GM23338 (cell line): ENCODE results near the gene IL15RA. TPM values are rescaled to one million over a fixed set of nuclear protein-coding genes. Genes with fewer than 3 reads are reported as not detected.

Experiments used
- ATAC-seq: fragments of 200-7000 bp; cut with Tn5 transposase; 3 replicates; pipeline ENCODE4 v1.9.1; 2020
- DNase-seq: peaks from one replicate; pipeline ENCODE4 v3.0.0-alpha.2; 2015; ENCODE audit warnings: low spot score
- H2AFZ ChIP-seq: fragments of 200-600 bp; sonication (generic); 2 replicates; pipeline ENCODE4 v1.8.0; 2016; ENCODE audit warnings: antibody characterized with exemption, mild to moderate bottlenecking, moderate library complexity
- H3F3A ChIP-seq: fragments of 200-600 bp; sonication (generic); replicated peaks from 2 replicates; pipeline ENCODE4 v1.8.0; 2017; ENCODE audit warnings: antibody characterized with exemption, mixed run types, low read depth
- H3K27ac ChIP-seq: fragments of 200-600 bp; sonication (generic); 2 replicates; pipeline ENCODE4 v1.6.1; 2016; ENCODE audit warnings: low read depth
- H3K27me3 ChIP-seq: fragments of 200-600 bp; sonication (generic); 2 replicates; pipeline ENCODE4 v1.8.0; 2016; ENCODE audit warnings: mild to moderate bottlenecking, mixed run types, moderate library complexity; ENCODE audit not compliant: insufficient read depth
- H3K36me3 ChIP-seq: fragments of 200-600 bp; sonication (generic); 2 replicates; pipeline ENCODE4 v1.8.0; 2016; ENCODE audit warnings: mild to moderate bottlenecking; ENCODE audit not compliant: insufficient read depth
- H3K4me1 ChIP-seq: fragments of 200-600 bp; sonication (generic); 2 replicates; pipeline ENCODE4 v1.8.0; 2016; ENCODE audit warnings: mild to moderate bottlenecking, moderate library complexity; ENCODE audit not compliant: insufficient read depth
- H3K4me2 ChIP-seq: fragments of 200-600 bp; sonication (generic); 2 replicates; pipeline ENCODE4 v1.7.1; 2017; ENCODE audit warnings: mixed run types
- H3K4me3 ChIP-seq: fragments of 200-600 bp; sonication (generic); 2 replicates; pipeline ENCODE4 v1.6.1; 2016; ENCODE audit warnings: mixed run types
- H3K79me2 ChIP-seq: fragments of 200-600 bp; sonication (generic); replicated peaks from 2 replicates; pipeline ENCODE4 v1.8.0; 2017; ENCODE audit warnings: mild to moderate bottlenecking; ENCODE audit not compliant: insufficient read depth
- H3K9me2 ChIP-seq: fragments of 200-600 bp; sonication (generic); 2 replicates; pipeline ENCODE4 v1.8.0; 2017; ENCODE audit not compliant: insufficient read depth
- H4K20me1 ChIP-seq: fragments of 200-600 bp; sonication (generic); replicated peaks from 2 replicates; pipeline ENCODE4 v1.8.0; 2017; ENCODE audit warnings: mild to moderate bottlenecking; ENCODE audit not compliant: insufficient read depth
- H3K27ac Mint-ChIP-seq: 2 replicates; pipeline ENCODE4 v1.8.0; 2020; ENCODE audit warnings: inconsistent platforms, mild to moderate bottlenecking, moderate library complexity, mixed read lengths
- H3K27me3 Mint-ChIP-seq: 3 replicates; pipeline ENCODE4 v1.8.0; 2022; ENCODE audit warnings: low read depth, mild to moderate bottlenecking, moderate library complexity, mixed read lengths, inconsistent platforms; ENCODE audit not compliant: insufficient read depth, poor library complexity
- H3K36me3 Mint-ChIP-seq: 3 replicates; pipeline ENCODE4 v1.8.0; 2021; ENCODE audit warnings: low read depth, mild to moderate bottlenecking, inconsistent platforms, moderate library complexity, mixed read lengths
- H3K4me1 Mint-ChIP-seq: 3 replicates; pipeline ENCODE4 v1.8.0; 2020; ENCODE audit warnings: mild to moderate bottlenecking, inconsistent platforms, mixed read lengths
- H3K4me3 Mint-ChIP-seq: 3 replicates; pipeline ENCODE4 v1.8.0; 2021; ENCODE audit warnings: moderate library complexity, mild to moderate bottlenecking, inconsistent platforms, mixed read lengths
- H3K9me3 Mint-ChIP-seq: 3 replicates; pipeline ENCODE4 v1.8.0; 2020; ENCODE audit warnings: moderate library complexity, mild to moderate bottlenecking, inconsistent platforms, mixed read lengths
- CREB1 ChIP-seq: fragments of 250-450 bp; sonication (Bioruptor Pico); IDR thresholded peaks from 2 replicates; pipeline ENCODE4 v1.5.0; 2020; ENCODE audit warnings: low read depth, mild to moderate bottlenecking, moderate library complexity
- CTCF ChIP-seq, 2 experiments: fragments of 200-600 bp in 1 of 2; sonication (generic) in 1 of 2; conservative IDR thresholded peaks; 2 replicates each; pipeline versions ENCODE4 v1.5.1 to v1.6.1; 2016 to 2017; ENCODE audit warnings: antibody characterized with exemption in 2 of 2, low read depth in 2 of 2, mild to moderate bottlenecking in 2 of 2, moderate library complexity in 1 of 2
- ETS1 ChIP-seq: IDR thresholded peaks from 2 replicates; pipeline ENCODE4 v1.6.1; 2016; ENCODE audit warnings: antibody characterized with exemption
- EZH2 ChIP-seq: fragments of 200-600 bp; sonication (generic); IDR thresholded peaks from one replicate; pipeline ENCODE4 v1.8.0; 2017; ENCODE audit warnings: antibody characterized with exemption, mild to moderate bottlenecking, low read depth; ENCODE audit not compliant: unreplicated experiment
- EZH2phosphoT487 ChIP-seq: fragments of 200-600 bp; sonication (generic); IDR thresholded peaks from one replicate; pipeline ENCODE4 v1.8.1; 2018; ENCODE audit warnings: antibody characterized with exemption; ENCODE audit not compliant: unreplicated experiment
- JUNB ChIP-seq: IDR thresholded peaks from one replicate; pipeline ENCODE4 v1.6.1; 2016; ENCODE audit warnings: antibody characterized with exemption; ENCODE audit not compliant: unreplicated experiment
- NANOG ChIP-seq: IDR thresholded peaks from 2 replicates; pipeline ENCODE4 v1.6.1; 2016; ENCODE audit warnings: antibody characterized with exemption, borderline replicate concordance
- POLR2AphosphoS5 ChIP-seq: IDR thresholded peaks from 2 replicates; pipeline ENCODE4 v1.6.1; 2016; ENCODE audit warnings: antibody characterized with exemption, low read depth
- STAT1 ChIP-seq: IDR thresholded peaks from one replicate; pipeline ENCODE4 v1.6.1; 2016; ENCODE audit warnings: antibody characterized with exemption; ENCODE audit not compliant: unreplicated experiment
- ZNF114 ChIP-seq: fragments of 250-450 bp; sonication (Bioruptor Pico); IDR thresholded peaks from 2 replicates; pipeline ENCODE4 v1.5.0; 2020; ENCODE audit warnings: mild to moderate bottlenecking, moderate library complexity
- ZNF331 ChIP-seq: fragments of 250-450 bp; sonication (Bioruptor Pico); IDR thresholded peaks from 2 replicates; pipeline ENCODE4 v1.5.0; 2020; ENCODE audit warnings: low read depth, mild to moderate bottlenecking, moderate library complexity
- polyA plus RNA-seq: library from polyadenylated mRNA; unstranded; fragments of >200 nt; fragmentation: Nextera tagmentation; extraction: Ambion mirVana; gene quantifications from 2 replicates; pipeline ENCODE4 v1.2.1, GENCODE V29; 2016
- total RNA-seq: library from RNA; depleted of rRNA; stranded (reverse); fragments of >200 nt; shearing (Covaris generic); gene quantifications from 2 replicates; pipeline ENCODE4 v1.2.3, GENCODE V29; 2014
- TF ChIP-seq, protein P1 (sequence below): fragments of 250-450 bp; sonication (Bioruptor Pico); IDR thresholded peaks from 2 replicates; pipeline ENCODE4 v1.5.0; 2020; ENCODE audit warnings: mild to moderate bottlenecking, moderate library complexity
- TF ChIP-seq, protein P2 (sequence below): IDR thresholded peaks from one replicate; pipeline ENCODE4 v1.6.1; 2018; ENCODE audit warnings: antibody characterized with exemption; ENCODE audit not compliant: unreplicated experiment

Gene IL15RA
- total and polyA plus RNA-seq, 2 experiments from 2014 or later, result 1.6 to 2.2 TPM

GRCh38 chr10:5941579-5941978, 35.8 kb downstream of the IL15RA start:
- H3K4me1 Mint-ChIP-seq, result peaks cover 33% of the 10 kb centered on the region
- TF ChIP-seq CTCF (conservative IDR thresholded peaks at IDR 0.05; ENCODE audit: low read depth in 2 of 2), result no peak
- TF ChIP-seq CREB1, result no peak
- TF ChIP-seq ZNF114, result no peak
- no peak for TF ChIP-seq STAT1
- TF ChIP-seq EZH2, result no peak
- no peak for TF ChIP-seq EZH2phosphoT487
- TF ChIP-seq, protein P1, sequence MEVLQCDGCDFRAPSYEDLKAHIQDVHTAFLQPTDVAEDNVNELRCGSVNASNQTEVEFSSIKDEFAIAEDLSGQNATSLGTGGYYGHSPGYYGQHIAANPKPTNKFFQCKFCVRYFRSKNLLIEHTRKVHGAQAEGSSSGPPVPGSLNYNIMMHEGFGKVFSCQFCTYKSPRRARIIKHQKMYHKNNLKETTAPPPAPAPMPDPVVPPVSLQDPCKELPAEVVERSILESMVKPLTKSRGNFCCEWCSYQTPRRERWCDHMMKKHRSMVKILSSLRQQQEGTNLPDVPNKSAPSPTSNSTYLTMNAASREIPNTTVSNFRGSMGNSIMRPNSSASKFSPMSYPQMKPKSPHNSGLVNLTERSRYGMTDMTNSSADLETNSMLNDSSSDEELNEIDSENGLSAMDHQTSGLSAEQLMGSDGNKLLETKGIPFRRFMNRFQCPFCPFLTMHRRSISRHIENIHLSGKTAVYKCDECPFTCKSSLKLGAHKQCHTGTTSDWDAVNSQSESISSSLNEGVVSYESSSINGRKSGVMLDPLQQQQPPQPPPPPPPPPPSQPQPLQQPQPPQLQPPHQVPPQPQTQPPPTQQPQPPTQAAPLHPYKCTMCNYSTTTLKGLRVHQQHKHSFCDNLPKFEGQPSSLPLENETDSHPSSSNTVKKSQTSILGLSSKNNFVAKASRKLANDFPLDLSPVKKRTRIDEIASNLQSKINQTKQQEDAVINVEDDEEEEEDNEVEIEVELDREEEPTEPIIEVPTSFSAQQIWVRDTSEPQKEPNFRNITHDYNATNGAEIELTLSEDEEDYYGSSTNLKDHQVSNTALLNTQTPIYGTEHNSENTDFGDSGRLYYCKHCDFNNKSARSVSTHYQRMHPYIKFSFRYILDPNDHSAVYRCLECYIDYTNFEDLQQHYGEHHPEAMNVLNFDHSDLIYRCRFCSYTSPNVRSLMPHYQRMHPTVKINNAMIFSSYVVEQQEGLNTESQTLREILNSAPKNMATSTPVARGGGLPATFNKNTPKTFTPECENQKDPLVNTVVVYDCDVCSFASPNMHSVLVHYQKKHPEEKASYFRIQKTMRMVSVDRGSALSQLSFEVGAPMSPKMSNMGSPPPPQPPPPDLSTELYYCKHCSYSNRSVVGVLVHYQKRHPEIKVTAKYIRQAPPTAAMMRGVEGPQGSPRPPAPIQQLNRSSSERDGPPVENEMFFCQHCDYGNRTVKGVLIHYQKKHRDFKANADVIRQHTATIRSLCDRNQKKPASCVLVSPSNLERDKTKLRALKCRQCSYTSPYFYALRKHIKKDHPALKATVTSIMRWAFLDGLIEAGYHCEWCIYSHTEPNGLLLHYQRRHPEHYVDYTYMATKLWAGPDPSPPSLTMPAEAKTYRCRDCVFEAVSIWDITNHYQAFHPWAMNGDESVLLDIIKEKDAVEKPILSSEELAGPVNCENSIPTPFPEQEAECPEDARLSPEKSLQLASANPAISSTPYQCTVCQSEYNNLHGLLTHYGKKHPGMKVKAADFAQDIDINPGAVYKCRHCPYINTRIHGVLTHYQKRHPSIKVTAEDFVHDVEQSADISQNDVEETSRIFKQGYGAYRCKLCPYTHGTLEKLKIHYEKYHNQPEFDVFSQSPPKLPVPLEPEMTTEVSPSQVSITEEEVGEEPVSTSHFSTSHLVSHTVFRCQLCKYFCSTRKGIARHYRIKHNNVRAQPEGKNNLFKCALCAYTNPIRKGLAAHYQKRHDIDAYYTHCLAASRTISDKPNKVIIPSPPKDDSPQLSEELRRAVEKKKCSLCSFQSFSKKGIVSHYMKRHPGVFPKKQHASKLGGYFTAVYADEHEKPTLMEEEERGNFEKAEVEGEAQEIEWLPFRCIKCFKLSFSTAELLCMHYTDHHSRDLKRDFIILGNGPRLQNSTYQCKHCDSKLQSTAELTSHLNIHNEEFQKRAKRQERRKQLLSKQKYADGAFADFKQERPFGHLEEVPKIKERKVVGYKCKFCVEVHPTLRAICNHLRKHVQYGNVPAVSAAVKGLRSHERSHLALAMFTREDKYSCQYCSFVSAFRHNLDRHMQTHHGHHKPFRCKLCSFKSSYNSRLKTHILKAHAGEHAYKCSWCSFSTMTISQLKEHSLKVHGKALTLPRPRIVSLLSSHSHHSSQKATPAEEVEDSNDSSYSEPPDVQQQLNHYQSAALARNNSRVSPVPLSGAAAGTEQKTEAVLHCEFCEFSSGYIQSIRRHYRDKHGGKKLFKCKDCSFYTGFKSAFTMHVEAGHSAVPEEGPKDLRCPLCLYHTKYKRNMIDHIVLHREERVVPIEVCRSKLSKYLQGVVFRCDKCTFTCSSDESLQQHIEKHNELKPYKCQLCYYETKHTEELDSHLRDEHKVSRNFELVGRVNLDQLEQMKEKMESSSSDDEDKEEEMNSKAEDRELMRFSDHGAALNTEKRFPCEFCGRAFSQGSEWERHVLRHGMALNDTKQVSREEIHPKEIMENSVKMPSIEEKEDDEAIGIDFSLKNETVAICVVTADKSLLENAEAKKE (CRISPR knock-in tag), result no peak
- TF ChIP-seq, protein P2, sequence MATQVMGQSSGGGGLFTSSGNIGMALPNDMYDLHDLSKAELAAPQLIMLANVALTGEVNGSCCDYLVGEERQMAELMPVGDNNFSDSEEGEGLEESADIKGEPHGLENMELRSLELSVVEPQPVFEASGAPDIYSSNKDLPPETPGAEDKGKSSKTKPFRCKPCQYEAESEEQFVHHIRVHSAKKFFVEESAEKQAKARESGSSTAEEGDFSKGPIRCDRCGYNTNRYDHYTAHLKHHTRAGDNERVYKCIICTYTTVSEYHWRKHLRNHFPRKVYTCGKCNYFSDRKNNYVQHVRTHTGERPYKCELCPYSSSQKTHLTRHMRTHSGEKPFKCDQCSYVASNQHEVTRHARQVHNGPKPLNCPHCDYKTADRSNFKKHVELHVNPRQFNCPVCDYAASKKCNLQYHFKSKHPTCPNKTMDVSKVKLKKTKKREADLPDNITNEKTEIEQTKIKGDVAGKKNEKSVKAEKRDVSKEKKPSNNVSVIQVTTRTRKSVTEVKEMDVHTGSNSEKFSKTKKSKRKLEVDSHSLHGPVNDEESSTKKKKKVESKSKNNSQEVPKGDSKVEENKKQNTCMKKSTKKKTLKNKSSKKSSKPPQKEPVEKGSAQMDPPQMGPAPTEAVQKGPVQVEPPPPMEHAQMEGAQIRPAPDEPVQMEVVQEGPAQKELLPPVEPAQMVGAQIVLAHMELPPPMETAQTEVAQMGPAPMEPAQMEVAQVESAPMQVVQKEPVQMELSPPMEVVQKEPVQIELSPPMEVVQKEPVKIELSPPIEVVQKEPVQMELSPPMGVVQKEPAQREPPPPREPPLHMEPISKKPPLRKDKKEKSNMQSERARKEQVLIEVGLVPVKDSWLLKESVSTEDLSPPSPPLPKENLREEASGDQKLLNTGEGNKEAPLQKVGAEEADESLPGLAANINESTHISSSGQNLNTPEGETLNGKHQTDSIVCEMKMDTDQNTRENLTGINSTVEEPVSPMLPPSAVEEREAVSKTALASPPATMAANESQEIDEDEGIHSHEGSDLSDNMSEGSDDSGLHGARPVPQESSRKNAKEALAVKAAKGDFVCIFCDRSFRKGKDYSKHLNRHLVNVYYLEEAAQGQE, result no peak
- TF ChIP-seq JUNB, result no peak
- TF ChIP-seq ETS1, result no peak
- TF ChIP-seq ZNF331, result no peak
- no peak for TF ChIP-seq POLR2AphosphoS5
- TF ChIP-seq NANOG, result no peak
- H3K4me2 ChIP-seq, result no peak overlapping the region
- no peak overlapping the region for H3K27ac ChIP-seq
- H3K27ac Mint-ChIP-seq, result no peak overlapping the region
- peaks cover 22% of the 10 kb centered on the region for H3K4me1 ChIP-seq
- H3K36me3 Mint-ChIP-seq, result peaks cover 20% of the 10 kb centered on the region
- no peak overlapping the region for H3K4me3 Mint-ChIP-seq
- DNase-seq (no peak), ATAC-seq (no peak)
- no peaks in the 10 kb centered on the region for H3K9me3 Mint-ChIP-seq
- no peaks in the 10 kb centered on the region; the same call in 1 of the 2 replicates for H4K20me1 ChIP-seq
- H3K36me3 ChIP-seq, result peaks cover 4% of the 10 kb centered on the region; the same call in 1 of the 2 replicates
- 0 out of 2 replicates have a peak, but pooled peaks cover 5% of the 10 kb centered on the region for H3F3A ChIP-seq
- 0 out of 2 replicates have a peak, but pooled peaks cover 2% of the 10 kb centered on the region for H3K9me2 ChIP-seq
- H3K27me3 ChIP-seq, result no peaks in the 10 kb centered on the region
- H2AFZ ChIP-seq, result no peak overlapping the region
- no peaks in the 10 kb centered on the region for H3K79me2 ChIP-seq
- no peak overlapping the region for H3K4me3 ChIP-seq
- H3K27me3 Mint-ChIP-seq, result peaks cover 13% of the 10 kb centered on the region
